Muscle of arm (tissue), 12 donors: Measurements from ENCODE around the gene ABCA2. TPM values are rescaled to one million over a fixed set of nuclear protein-coding genes. Genes with fewer than 3 reads are reported as not detected.

Experiments
- DNase-seq: peaks from one replicate; pipeline ENCODE4 v3.0.0-alpha.2; 2013
- polyA plus RNA-seq, 12 donors: library from polyadenylated mRNA; unstranded; fragments of 120-200 nt; gene quantifications; one replicate each; pipeline ENCODE4 v1.2.1, GENCODE V29; 2013; ENCODE audit not compliant: insufficient read length in 12 of 12

Gene ABCA2
- polyA plus RNA-seq, 12 donors: 10.1 to 28.9 (median 13.0) TPM; not detected in 1

DNA sequence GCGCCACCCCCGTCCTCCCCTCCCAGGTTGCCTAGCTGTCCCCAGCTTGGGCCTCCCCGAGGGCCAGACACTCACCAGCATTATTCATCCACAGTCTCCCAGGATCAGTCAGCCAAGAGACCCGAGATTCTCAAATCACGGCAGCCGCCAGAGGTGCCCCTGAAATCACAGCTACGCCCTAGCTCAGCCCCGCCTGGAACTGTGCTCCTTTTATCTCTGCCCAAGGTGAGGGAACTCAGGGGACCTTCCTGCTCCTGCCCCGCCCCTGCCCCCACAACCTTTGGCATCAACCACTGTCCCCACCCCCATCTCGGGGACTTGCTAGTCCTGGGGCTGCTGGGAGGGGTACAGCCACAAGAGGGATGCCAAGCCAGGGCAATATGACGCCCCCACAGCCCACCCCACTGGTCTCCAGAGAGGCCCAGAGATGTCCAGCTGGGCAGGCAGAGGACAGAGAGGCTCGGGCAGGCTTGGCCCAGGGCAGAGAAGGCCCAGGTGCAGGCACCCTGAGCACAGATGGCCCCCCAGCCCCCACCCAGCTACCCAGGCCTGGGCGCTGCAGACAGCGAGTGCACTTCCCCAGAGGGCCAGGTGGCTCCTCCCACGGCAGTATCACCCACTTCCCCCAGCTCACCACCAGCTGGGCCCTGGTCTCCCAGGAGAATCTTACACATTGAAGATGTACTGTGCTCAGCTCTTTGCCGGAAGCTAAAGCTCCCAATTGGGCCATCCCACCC lies 4.0 kb upstream of the ABCA2 start, which contains the start of gene FUT7:
FUT7 (minus strand) TSS at position 185 of the 737 bp plus-strand sequence; CDS start at position 88, 97 bp downstream.
- no peak for DNase-seq

DNA sequence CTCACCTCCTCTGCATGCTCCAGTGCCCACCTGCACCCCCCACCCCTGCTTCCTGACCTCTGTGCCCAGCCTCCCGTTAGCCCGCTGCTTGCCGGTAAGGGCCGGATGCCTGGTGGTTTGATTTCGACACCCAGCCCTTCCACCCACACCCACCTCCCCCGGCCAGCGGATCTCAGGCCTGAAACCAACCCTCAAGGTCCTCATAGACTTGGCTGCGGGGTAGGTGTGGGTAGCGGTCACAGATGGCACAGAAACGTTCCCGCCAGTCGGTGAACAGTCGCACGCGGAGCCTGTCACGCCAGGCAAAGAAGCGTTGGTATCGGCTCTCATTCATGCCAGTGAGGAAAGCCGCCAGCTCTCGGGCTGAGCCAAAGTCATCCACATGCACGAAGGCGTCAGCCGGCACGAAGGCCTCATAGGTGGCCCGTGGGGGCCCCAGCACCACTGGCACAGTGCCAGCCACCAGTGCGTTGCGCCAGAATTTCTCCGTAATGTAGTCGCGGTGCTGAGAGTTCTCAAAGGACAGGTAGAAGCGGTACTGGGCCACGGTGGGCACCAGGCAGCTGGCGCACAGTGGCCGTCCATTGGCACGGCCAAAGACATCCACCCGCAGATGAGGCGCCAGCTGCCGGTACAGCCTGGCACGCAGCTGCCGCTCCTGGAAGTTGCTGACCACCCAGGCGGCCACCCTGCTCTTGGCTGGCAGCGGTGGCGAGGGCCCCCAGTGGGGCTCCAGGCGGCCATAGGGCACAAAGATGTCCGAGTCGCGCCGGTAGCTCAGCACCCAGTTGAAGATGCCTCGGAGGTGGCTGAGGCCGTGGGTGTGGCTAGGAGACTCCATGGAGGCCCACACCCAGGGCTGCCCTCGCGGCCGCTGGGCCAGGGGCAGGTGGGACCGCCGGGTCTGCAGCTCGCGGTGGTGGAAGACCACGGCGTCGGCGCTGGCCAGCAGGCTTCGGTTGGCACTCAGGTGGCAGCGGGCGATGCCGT lies 2.8 kb upstream of the ABCA2 start:
- DNase-seq: no peak

DNA sequence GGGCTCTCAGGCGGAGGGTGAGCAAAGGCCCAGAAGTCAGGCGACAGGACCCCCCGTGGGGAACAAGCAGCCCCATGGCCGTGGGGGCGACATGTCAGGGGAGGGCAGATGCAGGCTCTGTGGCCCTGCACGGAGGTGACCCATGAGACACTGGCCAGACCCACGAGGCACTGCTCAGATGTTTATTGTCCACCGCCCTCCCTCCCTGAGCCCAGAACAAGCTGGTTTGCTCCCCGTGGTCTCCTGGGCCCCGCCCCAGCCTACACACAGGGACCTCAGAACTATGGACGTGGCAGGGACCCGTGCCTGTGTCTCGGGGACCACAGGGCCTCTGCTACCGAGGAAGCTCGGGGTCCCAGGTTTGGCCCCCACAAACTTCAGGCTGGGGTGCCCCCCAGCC lies 2.0 kb upstream of the ABCA2 start:
- DNase-seq: no peak

DNA sequence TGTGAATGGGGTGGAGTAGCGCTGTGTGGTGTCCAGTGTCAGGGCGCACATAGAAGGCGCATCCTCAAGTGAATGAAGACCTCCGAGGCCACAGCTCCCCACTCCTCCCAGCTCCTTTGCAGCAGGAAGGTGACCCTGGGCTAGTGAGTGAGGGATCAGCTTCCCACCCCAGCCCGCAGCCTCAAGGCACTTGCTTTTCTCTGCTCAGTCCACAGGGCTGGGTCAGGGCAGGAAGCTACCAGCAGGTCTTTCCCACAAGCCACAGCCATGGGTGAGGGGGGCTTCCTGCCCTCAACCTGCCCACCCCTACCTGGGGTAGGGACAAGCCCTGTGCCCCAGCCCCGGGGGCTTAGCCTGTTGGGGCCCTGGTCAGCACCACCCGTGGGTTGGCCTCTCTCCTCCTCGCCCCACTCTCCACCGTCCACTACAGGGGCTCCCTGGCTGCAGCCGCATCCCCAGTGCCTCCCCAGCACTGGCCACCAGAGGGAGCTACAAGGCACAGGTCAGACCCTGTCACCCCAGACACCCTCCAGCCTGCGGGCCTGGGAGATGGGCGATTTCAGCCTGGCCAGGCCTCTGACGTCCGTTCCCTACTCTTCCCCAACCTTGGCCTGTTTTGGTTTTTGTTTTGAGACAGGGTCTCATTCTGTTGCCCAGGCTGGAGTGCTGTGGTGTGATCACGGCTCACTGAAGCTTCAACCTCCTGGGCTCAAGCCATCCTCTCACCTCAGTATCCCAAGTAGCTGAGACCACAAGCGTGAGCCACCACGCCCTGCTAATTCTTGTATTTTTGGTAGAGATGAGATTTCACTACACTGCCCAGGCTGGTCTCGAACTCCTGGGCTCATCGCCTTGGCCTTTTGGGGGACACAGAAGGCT lies 1.3 kb upstream of the ABCA2 start:
- peak; percentile 55 for DNase-seq

DNA sequence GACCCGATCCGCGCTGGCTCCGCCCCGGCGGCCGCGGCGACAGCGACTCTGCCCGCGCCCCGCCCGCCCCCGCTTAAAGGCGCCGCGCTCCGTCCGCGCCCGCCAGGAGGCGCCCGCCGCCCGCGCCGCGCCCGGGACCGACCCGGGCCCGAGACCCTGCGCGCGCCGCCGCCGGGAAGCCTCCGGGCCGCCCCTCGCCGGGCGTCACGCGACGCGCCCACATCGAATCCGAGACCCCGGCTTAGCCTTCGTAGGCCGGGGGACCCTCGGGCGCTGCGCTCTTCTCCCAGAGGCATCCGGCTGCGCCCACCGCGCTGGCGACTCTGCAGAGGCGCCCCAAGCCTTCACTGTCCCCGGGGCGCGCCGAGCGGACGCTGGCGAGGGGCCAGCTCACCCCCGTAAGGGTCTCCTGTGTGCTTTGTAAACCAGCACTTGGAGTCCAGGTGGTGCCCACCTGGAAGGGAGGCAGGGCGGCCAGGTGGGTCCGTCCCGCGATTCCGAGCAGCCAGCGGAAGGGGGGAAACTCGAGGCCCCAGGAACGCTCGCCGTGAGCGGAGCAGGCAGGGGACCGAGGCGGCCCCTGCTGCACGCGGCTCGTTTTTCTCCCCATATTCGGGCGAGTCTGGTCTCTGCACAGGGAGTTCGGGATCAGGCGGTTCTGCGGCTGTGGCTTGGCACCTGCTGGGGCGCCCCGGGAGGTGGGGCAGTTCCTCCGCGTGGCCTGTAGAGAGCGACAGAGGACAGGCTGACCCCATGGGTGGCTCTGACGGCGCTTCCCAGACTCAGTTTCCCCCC lies 423 bp upstream of the ABCA2 start:
- no peak for DNase-seq

DNA sequence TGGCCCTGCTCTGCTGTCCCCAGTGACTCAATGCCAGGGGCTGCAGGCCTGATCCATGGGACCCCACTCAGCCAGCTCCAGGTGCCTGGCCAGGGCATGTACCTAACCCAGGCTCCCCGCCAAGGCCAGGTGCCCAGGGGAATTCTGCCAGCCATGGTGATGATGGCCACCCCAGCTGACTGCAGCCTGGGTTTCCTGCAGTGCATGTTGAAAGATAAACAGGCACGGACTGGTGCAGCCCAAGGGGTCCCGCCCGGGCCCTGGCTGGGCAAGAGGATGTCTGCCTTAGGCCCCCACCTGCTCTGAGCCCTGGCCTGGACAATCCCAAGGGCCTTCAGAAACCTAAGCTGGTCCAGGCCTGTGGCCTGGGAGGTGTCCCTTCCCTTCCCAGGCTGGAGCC lies 1.2 kb downstream of the ABCA2 start:
- DNase-seq: no peak

DNA sequence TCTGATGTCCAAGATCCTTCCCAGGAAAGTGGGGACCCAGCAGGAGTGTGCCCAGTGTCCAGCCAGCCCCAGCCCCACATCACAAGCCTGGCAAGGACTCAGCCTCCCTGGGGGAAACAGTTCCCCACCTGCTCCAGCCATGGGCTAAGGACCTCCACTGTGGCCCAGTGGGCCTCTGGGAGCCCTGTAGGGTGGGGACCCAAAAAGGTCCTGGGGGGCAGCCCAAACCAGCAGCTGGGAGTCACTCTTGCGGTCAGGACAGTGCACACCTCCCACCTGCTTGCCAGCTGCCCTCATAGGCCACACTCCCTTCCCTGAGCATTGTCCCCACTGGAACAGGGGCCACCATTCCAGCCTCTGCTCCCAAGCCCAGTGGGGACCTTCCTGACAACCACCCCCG lies 1.7 kb downstream of the ABCA2 start:
- no peak for DNase-seq

DNA sequence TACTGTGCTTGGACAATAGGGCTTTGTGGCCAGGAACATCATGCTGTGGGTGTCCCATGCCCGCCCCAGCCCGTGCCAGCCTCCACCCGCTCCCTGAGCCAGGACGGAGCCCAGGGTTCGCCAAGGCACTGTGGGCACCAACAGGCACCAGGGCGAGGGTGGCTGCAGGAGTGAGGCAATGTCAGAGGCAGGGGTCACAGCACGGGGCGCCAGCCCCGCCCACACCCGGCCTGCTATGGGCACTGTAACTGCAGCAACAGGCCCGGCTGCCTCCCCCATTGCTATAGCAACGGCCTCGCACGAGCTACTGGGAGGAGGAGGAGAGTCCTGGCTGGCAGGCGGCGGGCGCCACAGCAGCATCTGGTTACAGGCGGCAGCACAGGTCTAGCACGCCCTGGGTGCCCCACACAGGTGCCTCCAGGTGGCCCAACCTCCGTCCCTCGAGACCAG lies 2.5 kb downstream of the ABCA2 start:
- DNase-seq: no peak

DNA sequence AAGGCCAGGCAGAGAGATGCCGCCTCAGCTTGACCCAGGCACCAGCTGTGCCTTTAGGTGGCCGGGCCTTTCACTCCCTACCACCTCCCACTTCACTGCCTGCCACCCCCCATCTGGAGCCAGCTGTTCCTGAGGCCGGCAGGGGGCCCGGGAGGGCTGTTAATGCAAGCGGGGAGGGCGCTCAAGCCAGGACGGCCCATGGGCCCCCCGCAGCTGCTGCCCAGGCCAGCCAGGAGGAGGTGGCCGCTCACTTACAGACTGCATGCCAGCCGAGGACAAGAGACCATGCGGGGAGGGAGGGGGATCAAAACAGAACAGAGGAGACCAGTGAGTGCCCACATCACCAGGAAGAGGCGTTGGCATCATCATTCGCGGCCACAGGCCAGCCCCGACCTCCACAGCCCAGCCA lies 4.5 kb downstream of the ABCA2 start:
- no peak for DNase-seq

DNA sequence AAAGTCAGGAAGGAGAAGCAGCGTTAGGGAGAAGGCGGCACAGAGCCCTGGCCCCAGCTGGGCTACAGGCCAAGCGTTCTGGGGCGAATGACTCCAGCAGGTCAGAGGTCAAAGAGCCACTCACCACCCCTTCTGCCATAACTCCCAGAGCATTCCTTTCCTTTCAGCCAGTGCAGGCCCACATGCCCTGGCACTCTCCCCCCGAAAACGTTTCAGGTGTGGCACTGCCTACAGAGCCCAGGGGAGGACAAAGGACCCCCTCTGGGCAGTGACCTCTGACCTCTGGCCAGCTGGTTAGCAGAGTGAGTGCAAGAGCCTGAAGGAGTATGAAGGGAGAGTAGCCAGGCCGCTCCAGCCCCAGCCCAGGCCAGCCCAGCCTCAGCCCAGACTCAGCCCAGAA lies 4.9 kb downstream of the ABCA2 start:
- no peak for DNase-seq

DNA sequence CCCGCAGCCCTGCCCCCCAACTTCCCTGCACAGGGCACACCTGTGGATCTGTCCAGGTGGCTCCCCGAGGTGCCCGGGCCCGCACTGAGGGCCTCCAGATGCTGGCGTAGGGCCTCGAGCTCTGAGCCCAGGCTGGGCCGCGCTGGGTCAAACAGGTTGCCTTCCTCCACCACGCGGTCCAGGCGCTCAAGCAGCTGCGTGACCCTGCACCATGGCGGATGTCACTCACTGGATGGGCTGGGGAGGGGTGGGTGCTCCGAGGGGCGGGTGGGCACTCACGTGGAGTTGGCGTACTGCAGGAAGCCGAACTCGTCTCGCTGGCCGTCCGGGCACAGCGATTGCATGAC lies 5.4 kb downstream of the ABCA2 start:
- DNase-seq: no peak

DNA sequence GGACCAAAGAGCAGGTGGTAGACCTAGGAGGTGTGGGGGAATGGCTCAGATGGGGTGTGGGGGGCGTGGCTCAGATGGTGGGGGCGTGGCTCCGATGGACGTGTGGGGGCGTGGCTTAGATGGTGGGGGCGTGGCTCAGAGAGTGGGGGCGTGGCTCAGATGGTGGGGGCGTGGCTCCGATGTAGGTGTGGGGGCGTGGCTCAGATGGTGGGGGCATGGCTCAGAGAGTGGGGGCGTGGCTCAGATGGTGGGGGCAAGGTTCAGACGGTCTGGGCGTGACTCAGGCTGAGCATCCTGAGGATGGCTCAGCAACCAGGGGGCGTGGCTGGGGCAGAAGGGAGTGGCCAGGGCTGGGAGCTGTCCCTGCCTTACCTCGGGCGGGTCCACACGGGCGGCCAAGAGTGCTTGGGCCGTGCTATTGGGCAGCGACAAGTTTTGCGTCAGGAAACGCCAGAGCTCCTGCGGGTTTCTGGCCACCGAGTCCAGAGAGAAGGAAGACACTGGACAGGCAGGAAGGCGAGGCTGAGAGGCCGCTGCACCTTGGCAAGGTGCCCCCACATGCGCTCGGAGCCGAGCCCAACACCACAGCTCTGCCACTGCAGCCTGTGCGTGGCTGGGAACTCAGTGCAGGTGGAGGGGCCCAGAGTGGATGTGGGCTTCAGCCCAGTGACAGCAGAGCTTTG lies 5.9 kb downstream of the ABCA2 start:
- no peak for DNase-seq

DNA sequence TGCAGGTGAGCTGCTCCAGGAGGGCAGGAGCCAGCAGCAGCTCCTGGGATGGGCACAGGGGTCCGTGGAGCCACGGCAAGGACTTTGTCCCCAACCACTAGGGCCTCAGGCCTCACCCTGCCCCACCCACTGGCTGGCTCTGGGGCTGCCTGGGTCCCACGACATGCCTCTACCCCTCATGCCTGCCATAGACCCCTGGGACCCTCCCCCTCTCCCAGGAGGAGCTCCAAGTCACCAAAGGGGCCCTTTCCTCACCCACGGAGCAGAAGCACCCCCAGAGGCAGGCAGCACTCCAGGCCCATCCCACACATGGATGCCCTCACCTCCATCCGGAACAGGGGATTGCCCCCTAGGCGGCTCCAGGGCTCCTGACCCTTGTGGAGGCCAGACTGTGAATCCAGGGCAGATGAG lies 6.5 kb downstream of the ABCA2 start:
- DNase-seq: no peak

DNA sequence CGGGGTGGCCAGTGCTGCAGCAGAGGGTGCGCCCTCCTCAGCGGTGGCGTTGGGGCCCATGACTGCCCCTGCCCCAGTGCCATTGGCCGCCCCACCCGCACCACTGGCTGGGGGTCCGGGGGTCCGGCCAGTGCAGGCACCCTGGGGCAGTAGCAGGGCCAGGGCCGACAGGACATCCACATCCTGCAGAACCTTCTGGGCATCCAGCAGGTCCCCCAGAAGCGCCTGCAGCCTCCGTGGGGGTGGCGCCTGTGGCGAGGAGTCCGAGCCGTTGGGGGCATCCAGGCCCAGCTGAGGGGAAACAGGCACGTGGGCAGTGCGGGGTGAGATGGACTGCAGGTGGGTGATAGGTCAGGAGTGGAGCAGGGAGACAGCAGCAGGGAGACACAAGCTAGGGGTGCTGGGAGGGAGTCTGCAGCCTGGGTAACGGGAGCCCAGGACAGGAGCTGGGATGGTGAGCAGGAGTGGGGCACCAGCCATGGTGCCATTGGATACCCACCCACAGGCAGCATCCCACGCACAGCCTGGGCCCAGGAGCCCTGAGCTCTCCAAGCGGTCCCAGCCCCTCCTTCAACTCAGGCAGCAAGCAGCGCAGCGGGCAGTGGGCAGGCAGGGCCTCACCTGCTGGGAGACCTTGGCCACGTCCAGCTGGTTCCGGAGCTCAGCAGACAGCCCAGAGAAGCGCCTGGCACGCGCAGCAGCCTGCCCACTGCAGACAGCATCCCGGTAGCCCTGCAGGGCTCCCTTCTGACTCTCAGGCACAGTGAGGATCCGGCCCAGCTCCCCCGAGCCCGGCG lies 7.1 kb downstream of the ABCA2 start:
- no peak for DNase-seq

DNA sequence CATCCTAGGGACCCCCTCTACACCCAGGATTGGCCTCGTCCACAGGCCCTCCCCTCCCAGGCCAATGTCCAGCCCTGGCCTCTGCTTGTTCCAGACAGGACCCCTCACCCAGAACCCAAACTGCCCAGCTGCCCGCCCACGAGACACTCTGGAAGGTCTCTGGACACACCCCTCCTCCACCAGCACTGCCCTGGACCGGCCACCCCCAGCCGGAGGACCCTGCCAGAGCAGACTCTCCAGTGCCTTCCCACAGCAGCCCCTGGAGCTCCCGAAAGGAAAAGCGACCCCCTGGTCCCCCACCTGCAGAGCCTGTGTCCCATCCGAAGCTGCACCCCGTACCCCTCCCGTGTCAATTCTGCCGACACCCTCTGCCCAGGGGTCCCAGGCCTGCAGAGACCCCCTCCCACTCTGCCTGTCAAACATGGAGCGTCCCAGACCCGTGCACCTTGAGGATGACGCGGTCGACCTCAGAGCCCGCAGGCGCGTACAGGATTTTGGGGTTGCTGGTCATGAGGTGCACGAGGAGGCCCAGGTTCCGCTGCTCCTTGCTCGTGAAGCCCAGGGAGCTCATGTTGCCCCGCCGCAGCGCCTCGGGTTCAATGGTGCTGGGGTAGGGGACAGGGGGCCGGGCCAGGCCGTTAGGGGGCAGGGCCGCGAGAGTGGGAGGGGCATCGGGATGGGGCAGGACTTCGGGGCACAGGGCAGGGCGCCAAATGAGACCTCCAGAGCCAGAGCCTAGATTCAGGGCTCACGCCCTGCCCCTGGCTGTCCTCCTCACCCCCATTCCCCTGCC lies 8.0 kb downstream of the ABCA2 start:
- no peak for DNase-seq

DNA sequence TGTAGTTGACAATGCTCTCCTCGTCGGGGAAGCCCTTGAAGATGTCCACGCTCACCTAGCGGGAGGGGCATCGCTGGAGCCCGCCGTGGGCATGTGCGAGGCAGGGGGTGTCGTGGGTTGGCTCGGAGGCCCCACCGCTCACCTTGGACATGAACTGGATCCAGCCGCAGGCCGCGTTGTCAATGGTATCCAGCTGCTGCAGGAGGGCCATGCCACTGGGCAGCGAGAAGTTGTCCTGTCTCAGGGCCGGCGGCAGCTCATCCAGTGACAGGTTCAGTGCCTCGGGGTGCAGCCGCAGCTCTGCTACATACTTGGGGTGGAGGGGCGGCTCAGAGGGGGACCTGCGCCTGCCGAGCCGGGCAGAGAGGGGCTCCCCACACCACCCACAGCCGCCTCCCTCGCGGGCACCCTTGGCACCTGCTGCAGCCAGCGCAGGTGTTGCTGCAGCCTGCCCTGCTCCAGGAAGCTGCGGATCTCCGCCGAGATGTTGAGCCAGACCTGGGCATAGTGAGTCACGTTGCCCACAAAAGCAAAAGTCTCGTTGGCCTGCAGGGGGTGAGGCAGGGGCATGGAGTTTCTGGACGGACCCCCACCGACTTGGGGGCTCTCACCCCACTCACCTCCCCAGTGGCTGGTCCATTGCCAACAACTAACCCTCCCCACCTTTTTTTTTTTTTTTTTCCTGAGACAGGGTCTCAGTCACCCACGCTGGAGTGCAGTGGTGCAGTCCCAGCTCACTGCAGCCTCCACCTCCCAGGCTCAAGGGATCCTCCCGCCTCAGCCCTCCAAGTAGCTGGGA lies 9.1 kb downstream of the ABCA2 start:
- DNase-seq: no peak

DNA sequence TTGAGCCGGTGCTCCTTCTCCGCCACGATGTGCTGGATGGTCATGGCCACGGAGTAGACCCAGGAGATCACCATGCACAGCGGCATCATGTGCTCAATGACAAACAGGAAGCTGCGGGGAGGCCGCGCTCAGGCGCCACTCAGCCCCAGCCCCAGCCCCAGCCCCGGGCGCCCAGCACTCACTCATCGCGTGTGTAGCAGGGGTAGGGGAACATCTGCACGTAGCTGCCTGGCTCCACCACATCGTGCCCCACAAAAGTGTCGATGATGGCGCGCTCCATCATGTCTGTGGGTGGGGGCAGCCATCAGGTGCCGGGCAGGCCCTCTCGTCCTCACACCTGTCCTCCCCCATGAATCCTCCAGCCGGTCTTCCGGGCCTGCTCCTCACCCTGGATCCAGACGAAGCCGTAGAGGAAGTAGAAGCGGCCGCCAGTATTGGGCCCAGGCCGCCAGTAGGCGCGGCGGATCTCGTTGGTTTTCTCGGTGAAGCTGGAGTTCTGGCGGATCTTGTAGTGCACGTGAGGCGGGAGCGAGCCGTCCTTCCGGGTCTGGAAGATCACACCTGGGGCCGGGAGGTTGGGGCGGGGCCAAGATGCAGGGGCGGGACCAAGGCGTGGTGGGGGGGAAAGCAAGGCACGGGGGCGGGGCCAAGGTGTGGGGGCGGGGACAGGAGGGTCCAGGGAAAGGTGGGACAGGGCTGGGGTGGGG lies 10.1 kb downstream of the ABCA2 start:
- no peak for DNase-seq
